K562 (cell line): ENCODE data around the gene RASSF3. TPM values are rescaled to one million over a fixed set of nuclear protein-coding genes. Genes with fewer than 3 reads are reported as not detected.

Source experiments
- GATAD2A ChIP-seq: fragments of 450-650 bp; IDR thresholded peaks from 2 replicates; pipeline ENCODE4 v1.6.1; 2017
- JUND ChIP-seq, 2 experiments: IDR thresholded peaks; 2 replicates in 1 of 2; 3 replicates in 1 of 2; pipeline ENCODE4 v1.6.1; 2011; ENCODE audit warnings: borderline replicate concordance in 2 of 2, low read depth in 2 of 2, low read length in 2 of 2, improper control_type of control experiment in 1 of 2, missing biosample characterization in 1 of 2, missing genetic modification characterization in 1 of 2, missing genetic modification reagents in 1 of 2
- KLF10 ChIP-seq: fragments of 250-450 bp; sonication (Bioruptor Pico); IDR thresholded peaks from 2 replicates; pipeline ENCODE4 v1.6.1; 2021; ENCODE audit warnings: matching md5 sums
- MGA ChIP-seq: fragments of 450-650 bp; IDR thresholded peaks from 2 replicates; pipeline ENCODE4 v1.6.1; 2016; ENCODE audit warnings: mild to moderate bottlenecking, moderate library complexity
- MTA1 ChIP-seq: fragments of 450-650 bp; IDR thresholded peaks from 2 replicates; pipeline ENCODE4 v1.6.1; 2017; ENCODE audit warnings: borderline replicate concordance
- NONO ChIP-seq, 2 experiments: fragments of 200-400 bp in 1 of 2; fragments of 450-650 bp in 1 of 2; formaldehyde crosslinking in 1 of 2; IDR thresholded peaks; 2 replicates each; pipeline ENCODE4 v1.6.1; 2017; ENCODE audit warnings: low read depth in 2 of 2, mild to moderate bottlenecking in 2 of 2, moderate library complexity in 2 of 2, low read length in 1 of 2
- TBP ChIP-seq: optimal IDR thresholded peaks from 2 replicates; pipeline ENCODE3; 2011; ENCODE audit warnings: low read depth, low read length, improper control_type of control experiment
- polyA plus RNA-seq, 8 experiments: library from polyadenylated mRNA; depleted of rRNA in 4 of 8; stranded (reverse) in 5 of 8; unstranded in 3 of 8; fragments of >200 nt; fragmentation: Nextera tagmentation in 2 of 8; fragmentation: Illumina TruSeq in 1 of 8; extraction: Ambion mirVana in 2 of 8; extraction: Trizol in 1 of 8; gene quantifications; 2 replicates each; pipeline versions ENCODE4 v1.2.1 to v1.2.3, GENCODE V29; 2011 to 2014; ENCODE audit warnings: inconsistent platforms in 1 of 8, missing spikeins in 1 of 8
- total RNA-seq, 7 experiments: library from RNA; depleted of rRNA in 6 of 7; stranded (reverse); fragments of >200 nt in 6 of 7; fragmentation: Illumina TruSeq in 2 of 7; extraction: Trizol in 2 of 7; gene quantifications; 2 replicates each; pipeline versions ENCODE4 v1.2.1 to v1.2.3, GENCODE V29; 2011 to 2021; ENCODE audit warnings: low replicate concordance in 1 of 7
- TF ChIP-seq, protein P1 (sequence below): fragments of 450-650 bp; IDR thresholded peaks from 2 replicates; pipeline ENCODE4 v1.6.1; 2018; ENCODE audit not compliant: partially characterized antibody
- TF ChIP-seq, protein P2 (sequence below): fragments of 450-650 bp; formaldehyde crosslinking; IDR thresholded peaks from 2 replicates; pipeline ENCODE4 v1.4.0; 2020; ENCODE audit warnings: mild to moderate bottlenecking
- TF ChIP-seq, protein P3 (sequence below): sonication (generic); formaldehyde crosslinking; IDR thresholded peaks from 2 replicates; pipeline ENCODE4 v1.8.1; 2022; ENCODE audit warnings: missing genetic modification reagents

RASSF3 gene
- total and polyA plus RNA-seq, 9 of the 15 experiments (the other 6 are each of a cell fraction or from before 2014, with no cell fraction given) = 3.7 to 39.2 (median 20.2) TPM

DNA sequence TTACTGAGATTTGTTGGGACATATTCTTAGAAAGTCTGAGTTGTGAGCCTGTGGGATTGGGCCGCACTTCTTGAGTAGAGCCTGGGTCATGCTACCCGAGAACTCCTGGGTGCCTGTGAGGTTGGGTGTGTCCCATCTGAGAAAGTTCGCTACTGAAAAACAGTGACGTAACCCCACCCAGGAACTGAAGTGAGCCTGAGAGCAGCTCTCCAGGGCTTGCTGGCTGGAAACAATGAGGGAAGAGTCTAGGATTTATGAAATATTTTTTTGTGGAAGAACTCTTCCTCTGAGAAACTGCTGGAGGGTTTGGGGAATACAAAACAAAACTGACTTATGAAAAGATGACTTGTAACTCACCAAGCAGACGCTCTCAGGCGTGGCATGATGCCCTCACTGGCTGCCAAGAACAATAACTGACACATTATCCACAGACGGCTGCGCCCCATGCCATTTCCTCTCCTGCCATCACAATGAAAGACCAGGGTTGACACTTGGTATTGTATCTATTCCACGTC, 69.2 kb downstream of the RASSF3 start (continued):
- no peak for TF ChIP-seq GATAD2A
- TF ChIP-seq, protein P1, sequence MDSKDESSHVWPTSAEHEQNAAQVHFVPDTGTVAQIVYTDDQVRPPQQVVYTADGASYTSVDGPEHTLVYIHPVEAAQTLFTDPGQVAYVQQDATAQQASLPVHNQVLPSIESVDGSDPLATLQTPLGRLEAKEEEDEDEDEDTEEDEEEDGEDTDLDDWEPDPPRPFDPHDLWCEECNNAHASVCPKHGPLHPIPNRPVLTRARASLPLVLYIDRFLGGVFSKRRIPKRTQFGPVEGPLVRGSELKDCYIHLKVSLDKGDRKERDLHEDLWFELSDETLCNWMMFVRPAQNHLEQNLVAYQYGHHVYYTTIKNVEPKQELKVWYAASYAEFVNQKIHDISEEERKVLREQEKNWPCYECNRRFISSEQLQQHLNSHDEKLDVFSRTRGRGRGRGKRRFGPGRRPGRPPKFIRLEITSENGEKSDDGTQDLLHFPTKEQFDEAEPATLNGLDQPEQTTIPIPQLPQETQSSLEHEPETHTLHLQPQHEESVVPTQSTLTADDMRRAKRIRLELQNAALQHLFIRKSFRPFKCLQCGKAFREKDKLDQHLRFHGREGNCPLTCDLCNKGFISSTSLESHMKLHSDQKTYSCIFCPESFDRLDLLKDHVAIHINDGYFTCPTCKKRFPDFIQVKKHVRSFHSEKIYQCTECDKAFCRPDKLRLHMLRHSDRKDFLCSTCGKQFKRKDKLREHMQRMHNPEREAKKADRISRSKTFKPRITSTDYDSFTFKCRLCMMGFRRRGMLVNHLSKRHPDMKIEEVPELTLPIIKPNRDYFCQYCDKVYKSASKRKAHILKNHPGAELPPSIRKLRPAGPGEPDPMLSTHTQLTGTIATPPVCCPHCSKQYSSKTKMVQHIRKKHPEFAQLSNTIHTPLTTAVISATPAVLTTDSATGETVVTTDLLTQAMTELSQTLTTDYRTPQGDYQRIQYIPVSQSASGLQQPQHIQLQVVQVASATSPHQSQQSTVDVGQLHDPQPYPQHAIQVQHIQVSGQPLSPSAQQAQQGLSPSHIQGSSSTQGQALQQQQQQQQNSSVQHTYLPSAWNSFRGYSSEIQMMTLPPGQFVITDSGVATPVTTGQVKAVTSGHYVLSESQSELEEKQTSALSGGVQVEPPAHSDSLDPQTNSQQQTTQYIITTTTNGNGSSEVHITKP = peak; percentile 6
- no peak for TF ChIP-seq NONO (IDR thresholded peaks at IDR 0.05; ENCODE audit: low read depth in 2 of 2, low read length in 1 of 2)
- no peak for TF ChIP-seq TBP
- no peak for TF ChIP-seq KLF10 (CRISPR knock-in tag)
- TF ChIP-seq MTA1 = no peak
- no peak for TF ChIP-seq MGA
- TF ChIP-seq, protein P2, sequence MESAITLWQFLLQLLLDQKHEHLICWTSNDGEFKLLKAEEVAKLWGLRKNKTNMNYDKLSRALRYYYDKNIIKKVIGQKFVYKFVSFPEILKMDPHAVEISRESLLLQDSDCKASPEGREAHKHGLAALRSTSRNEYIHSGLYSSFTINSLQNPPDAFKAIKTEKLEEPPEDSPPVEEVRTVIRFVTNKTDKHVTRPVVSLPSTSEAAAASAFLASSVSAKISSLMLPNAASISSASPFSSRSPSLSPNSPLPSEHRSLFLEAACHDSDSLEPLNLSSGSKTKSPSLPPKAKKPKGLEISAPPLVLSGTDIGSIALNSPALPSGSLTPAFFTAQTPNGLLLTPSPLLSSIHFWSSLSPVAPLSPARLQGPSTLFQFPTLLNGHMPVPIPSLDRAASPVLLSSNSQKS = no peak
- TF ChIP-seq, protein P3, sequence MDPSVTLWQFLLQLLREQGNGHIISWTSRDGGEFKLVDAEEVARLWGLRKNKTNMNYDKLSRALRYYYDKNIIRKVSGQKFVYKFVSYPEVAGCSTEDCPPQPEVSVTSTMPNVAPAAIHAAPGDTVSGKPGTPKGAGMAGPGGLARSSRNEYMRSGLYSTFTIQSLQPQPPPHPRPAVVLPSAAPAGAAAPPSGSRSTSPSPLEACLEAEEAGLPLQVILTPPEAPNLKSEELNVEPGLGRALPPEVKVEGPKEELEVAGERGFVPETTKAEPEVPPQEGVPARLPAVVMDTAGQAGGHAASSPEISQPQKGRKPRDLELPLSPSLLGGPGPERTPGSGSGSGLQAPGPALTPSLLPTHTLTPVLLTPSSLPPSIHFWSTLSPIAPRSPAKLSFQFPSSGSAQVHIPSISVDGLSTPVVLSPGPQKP (CRISPR knock-in tag) = no peak
- peak; percentile 83 for TF ChIP-seq JUND (IDR thresholded peaks at IDR 0.05; ENCODE audit: borderline replicate concordance, low read depth, low read length)
- TF ChIP-seq JUND (tag; IDR thresholded peaks at IDR 0.05; ENCODE audit: borderline replicate concordance, low read depth, low read length) = peak; percentile 82; the same call in 1 of the 3 replicates
